Embryonic facial prominence (tissue), 1 donor: ENCODE measurements around the gene CFAP58.

Experiments
- DNase-seq: peaks from one replicate; pipeline ENCODE4 v3.0.0-alpha.2; 2016; ENCODE audit errors: extremely low spot score

Gene CFAP58

GRCh38 chr10:104322416-104322782 is 31.2 kb upstream of the CFAP58 start:
- no peak for DNase-seq

GRCh38 chr10:104323085-104323484 is 30.5 kb upstream of the CFAP58 start:
- no peak for DNase-seq

DNA sequence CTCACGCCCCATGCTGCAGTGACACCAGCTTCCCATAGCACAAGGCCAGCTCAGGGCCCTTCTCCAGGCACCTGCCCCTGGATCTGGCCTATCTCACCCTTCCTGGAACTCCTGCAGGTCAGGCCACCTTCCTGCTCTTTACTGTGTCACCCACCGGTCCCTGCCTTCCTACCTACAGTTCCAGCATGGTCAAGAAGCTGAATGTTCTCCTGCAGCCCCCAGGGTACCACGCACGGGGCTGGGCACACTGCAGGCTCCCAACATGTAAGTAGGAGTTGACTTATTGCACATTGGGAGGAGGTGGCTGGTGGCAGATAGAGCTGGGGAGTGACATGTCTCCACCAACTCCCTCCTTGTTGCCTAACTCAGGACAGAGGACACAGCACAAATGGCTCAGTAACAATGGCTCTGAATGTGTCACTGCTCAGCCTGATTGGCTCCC is 29.9 kb upstream of the CFAP58 start:
- no peak for DNase-seq

DNA sequence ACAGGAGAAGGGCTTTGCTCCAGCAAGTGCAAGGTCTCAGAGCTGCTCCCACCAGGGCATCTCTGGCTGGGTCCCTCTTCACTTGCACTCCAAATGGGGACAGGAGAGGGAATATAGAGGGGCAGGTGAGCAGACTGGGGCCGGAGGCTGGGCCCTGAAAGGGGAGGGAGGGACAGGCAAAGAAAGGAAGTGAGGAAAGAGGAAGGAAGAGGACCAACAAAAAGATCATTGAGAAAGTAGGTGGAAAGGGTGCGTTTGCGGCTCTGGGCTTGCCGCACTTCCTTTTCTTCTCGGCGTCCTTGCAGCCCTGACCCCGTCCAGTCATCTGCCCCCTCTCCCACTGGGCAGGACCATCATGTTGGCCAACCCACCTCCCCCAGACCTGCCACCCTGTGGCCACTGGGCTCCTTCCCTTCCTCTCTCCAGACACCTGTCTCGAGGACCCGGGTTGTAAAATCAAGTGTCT is 29.4 kb upstream of the CFAP58 start:
- no peak for DNase-seq

- DNase-seq = no peak
These were observed 28.7 kb upstream of the CFAP58 start for GRCh38 chr10:104324931-104325330.

DNA sequence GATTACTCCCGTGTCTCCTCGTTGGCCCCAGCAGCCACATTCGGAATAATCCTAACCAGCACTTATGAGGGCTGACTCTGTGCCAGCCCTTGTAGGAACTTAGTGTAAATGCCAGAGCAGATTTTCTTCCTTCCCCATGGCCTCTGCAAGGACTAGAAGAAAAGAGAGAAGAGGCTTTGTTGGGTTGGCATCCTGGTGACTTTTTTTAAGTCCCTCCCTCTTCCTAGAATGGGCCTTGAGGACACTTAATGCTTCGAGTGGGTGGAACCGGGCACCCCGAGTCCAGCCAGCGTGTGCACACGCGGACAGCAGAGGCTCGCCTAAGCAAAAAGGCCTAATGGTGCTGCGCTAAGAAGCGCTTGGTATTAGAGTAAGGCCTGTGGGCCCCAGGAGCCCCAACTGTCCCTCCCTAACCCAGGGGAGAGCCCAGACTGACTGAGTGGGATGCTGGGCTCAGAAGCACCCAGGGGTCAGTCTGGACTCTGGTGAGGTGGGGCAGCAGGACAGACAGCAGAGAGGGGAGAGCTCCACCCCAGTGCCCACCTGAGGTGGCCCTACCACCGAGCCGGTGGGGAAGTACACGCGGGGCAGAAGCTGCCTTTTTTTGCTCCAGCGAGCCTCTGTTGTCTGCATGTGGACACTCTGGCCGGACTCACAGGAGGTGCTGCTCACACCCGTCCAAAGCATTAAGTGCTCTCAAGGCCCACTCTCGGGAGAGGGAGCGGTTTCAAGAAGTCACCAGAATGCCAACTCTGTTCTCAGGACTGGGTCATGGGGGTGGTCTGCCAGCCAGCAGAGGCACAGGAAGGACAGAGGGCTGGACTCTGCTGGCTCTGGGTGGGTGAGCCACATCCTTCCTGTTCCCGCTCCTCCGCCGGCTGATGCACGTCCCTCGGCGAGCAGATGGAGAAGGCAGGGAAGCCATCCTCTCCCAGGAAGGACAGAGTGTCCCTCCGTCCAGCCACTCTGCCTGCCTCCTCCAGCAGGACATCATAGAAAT is 27.9 kb upstream of the CFAP58 start:
- DNase-seq = no peak

DNA sequence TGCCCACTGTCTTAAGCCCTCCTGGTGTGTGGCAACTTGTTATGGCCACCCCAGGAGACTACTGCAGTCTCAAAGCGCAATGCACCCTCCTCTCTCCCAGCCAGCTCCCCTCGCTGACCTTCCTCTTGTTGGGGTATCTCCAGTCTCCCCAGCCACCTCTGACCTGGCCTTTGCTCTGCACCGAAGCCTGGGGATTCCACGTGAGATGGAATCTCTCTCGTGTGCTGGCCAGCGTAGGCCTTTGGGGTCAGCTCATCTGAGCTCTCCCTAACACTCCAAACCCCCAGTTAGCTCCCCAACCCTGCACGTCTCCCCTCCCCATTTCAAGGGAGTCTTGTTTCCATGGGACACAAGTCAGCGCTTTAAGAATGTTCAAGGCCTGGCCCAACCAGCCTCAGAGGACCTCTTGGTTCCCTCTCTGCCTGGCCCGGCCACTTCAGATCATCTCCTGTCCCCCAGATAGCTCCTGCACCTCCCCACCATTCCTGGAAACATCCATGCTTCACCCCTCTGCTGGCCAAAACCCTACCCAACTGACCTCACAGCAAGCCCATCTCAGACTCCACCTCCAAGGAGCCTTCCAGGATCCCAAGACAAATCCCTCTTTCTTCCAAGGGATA is 26.5 kb upstream of the CFAP58 start:
- no peak for DNase-seq

GRCh38 chr10:104327745-104328645 is 25.6 kb upstream of the CFAP58 start:
- DNase-seq = no peak

DNA sequence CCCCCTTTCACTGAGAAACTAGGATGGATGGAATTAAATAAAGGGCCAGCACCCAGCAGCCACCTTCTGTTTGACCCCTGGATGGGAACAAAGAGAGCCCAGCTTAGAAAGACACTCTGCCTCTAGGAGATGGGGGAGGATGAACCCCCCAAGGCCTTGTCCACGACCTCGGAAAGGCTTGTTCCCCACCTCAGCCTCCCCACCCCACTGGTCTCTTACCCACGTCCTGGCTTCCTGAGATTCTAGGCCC is 25.1 kb upstream of the CFAP58 start:
- no peak for DNase-seq

GRCh38 chr10:104328896-104329710 is 24.5 kb upstream of the CFAP58 start:
- no peak for DNase-seq

DNA sequence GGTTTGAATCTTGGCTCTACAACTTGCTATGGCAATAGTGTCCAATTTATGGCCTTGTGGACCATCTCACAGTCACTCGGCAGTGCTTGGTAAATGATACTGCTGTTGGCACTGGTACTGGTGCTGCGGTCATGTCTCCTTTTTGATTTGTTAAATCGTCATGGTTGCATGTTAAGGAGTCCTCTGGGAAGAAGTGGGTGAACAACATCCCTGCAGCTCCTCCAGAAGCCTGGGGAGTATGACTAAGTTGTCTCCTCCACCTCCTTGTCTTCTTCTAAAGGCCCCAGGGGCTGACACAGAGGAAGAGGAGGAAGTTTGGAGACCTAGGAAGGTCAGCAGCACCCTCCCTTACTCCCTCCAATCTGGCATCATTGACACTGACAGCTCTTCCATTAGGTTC is 23.9 kb upstream of the CFAP58 start:
- DNase-seq = no peak

DNA sequence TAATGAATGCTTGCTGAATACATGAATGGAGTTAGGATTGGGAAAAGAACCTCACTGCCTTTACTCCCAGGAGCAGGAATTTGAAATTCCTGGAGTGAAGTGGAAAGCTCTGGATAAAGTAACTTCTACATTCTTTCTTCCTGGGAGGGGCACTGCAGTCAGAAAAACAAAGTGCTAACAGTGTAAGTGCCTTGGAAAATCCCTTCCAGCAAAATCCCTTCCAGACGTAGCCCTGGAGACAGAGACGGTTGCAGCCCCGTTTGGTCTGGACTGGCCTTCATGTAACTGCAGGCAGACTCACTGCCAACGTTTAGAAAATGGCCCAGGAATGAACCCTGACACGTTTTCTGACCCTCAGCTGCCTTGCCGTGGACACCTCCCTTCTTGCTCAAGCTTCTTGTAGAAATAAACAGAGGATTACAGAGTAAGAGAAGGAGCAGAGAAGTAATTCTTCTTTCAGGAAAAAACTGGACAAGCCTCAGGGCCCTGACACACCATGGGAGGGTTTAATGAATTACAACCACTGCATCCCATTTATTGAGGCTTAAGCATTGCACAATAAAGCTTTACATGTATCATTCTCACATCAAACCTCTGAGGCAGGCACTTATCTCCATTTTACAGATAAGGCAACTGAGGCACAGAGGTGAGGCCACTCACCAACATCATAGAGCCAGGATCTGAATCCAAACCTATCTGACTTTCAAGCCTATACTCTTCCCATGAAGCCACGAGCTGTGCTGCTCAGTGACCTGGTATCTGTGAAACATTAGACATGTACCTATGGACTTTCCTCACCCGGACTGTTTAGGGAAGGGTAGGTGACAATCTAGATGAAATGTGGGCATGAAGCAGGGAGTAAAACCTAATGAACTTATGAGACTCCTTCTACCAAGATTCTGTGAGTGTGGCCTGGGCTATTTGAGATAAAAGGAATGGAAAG is 23.2 kb upstream of the CFAP58 start:
- DNase-seq = no peak

DNA sequence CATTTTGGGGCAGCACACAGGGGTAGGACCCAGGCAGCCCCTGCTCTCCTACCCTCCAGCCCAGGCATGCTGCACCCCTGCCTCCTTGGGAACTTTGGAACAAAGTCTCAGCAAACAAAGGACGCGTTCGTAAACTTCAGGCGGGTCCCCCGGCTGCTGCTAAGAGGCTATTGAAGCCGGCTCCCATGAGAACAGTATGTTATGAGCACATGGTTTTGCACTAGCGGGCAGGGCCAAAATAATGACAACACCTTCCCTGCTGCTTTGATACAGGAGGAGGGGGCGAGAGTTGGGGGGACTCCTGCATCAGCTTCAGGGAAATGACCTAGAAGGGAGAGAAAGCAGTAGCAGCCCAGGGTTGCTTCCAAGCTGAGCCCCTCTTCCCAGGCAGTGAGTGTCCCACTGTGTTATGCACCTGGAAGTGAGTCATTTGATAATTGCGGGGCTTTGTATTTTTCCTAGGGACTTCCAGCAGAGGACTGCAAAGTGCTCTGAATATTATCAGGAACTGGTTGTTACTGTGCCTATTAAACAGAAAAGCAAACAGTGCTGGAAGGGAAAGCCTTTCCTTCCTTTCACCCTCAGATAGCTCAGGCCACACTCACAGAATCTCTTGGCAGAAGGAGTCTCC is 22.3 kb upstream of the CFAP58 start:
- DNase-seq = no peak

- no peak for DNase-seq
These were observed 21.2 kb upstream of the CFAP58 start for GRCh38 chr10:104332243-104333031.

- DNase-seq = no peak
These were observed 20.5 kb upstream of the CFAP58 start for GRCh38 chr10:104333032-104333727.

DNA sequence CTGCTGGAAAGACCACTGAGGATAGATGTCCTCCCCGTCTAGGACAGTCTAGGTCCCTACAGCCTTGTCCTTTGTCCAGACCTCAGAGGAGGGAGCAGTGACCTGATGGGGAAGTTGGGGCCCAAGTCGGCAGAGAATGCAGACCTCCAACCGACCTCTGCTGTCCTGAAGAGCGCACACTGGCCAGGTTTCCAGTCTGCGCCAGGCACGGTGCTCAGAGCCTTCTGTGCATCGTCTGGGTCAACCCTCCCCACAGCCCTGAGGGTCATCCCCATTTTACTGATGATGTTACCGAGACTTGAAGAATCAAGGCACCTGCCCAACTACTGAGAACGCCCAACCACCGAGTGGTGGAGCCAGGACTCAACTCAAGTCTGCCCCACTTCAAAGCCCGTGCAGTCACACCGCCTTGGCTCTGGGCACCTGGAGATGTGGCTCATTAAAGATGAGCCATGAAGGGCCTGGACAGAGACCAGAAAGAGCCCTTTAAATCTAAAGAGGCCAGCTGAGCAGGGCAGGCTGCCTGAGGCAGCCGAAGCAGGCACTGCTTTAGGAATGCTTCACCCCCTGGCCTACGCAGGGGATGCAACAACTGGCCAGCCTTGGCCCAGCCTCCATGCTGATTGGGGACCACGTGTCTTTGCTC is 19.8 kb upstream of the CFAP58 start:
- no peak for DNase-seq

GRCh38 chr10:104334561-104334960 is 19.1 kb upstream of the CFAP58 start:
- DNase-seq = no peak
